Thoracic aorta (tissue), 2 donors: Measurements from ENCODE around the gene PIGN. TPM values are rescaled to one million over a fixed set of nuclear protein-coding genes. Genes with fewer than 3 reads are reported as not detected.

Source experiments
- ATAC-seq: fragments of 150-250 bp; one replicate; pipeline ENCODE4 v1.8.0; 2017; ENCODE audit warnings: low read depth; ENCODE audit not compliant: insufficient number of reproducible peaks, low FRiP score
- DNase-seq: peaks from one replicate; pipeline ENCODE4 v3.0.0-alpha.2; 2020; ENCODE audit warnings: low spot score
- H3K27ac ChIP-seq, 2 donors: fragments of 200-600 bp; sonication (generic); 1 replicate in 1 of 2; 2 replicates in 1 of 2; pipeline ENCODE4 v1.5.1; 2016; ENCODE audit warnings: mild to moderate bottlenecking in 2 of 2, moderate library complexity in 2 of 2
- H3K27me3 ChIP-seq: fragments of 200-600 bp; sonication (generic); replicated peaks from 2 replicates; pipeline ENCODE4 v1.6.0; 2016; ENCODE audit warnings: mild to moderate bottlenecking; ENCODE audit not compliant: insufficient read depth
- H3K36me3 ChIP-seq: fragments of 200-600 bp; sonication (generic); one replicate; pipeline ENCODE4 v1.5.1; 2016
- H3K4me1 ChIP-seq, 2 donors: fragments of 200-600 bp; sonication (generic); 1 replicate in 1 of 2; 2 replicates in 1 of 2; pipeline versions ENCODE4 v1.5.1 to v1.6.0; 2016; ENCODE audit warnings: low read depth in 2 of 2, mild to moderate bottlenecking in 1 of 2; ENCODE audit not compliant: control insufficient read depth in 1 of 2
- H3K4me3 ChIP-seq: fragments of 200-600 bp; sonication (generic); 2 replicates; pipeline ENCODE4 v1.5.1; 2016; ENCODE audit warnings: mild to moderate bottlenecking
- H3K9me3 ChIP-seq: fragments of 200-600 bp; sonication (generic); 2 replicates; pipeline ENCODE4 v1.5.1; 2016
- CTCF ChIP-seq: fragments of 200-600 bp; sonication (generic); IDR thresholded peaks from one replicate; pipeline ENCODE4 v1.5.1; 2019; ENCODE audit warnings: antibody characterized with exemption
- total RNA-seq, 2 donors: library from RNA; depleted of rRNA; stranded (reverse); fragments of >200 nt; gene quantifications; one replicate each; pipeline versions ENCODE4 v1.1.0 to v1.2.3, GENCODE V29; 2016

Gene PIGN
- total RNA-seq, 2 donors from 2014 or later = 24.2 to 31.8 TPM

GRCh38 chr18:62030091-62030985, 156.5 kb downstream of the PIGN start:
- no peak for DNase-seq
- no peaks in the 10 kb centered on the region for H3K36me3 ChIP-seq
- H3K9me3 ChIP-seq = no peaks in the 10 kb centered on the region
- H3K4me3 ChIP-seq = no peak overlapping the region
- no peaks in the 10 kb centered on the region for H3K27me3 ChIP-seq
- H3K4me1 ChIP-seq = peaks cover 0 to 7% of the 10 kb centered on the region in 2 donors
- no peak for TF ChIP-seq CTCF
- ATAC-seq = no peak
- no peak overlapping the region for H3K27ac ChIP-seq

GRCh38 chr18:62028715-62029114, 158.1 kb downstream of the PIGN start:
- Histone ChIP-seq H3K4me3 (no peak overlapping the region), H3K27ac (no peak overlapping the region), H3K27me3 (no peaks in the 10 kb centered on the region), H3K9me3 (no peaks in the 10 kb centered on the region), H3K4me1 (peaks cover 0 to 7% of the 10 kb centered on the region in 2 donors), H3K36me3 (no peaks in the 10 kb centered on the region)
- TF ChIP-seq CTCF = no peak
- ATAC-seq = no peak
- no peak for DNase-seq

GRCh38 chr18:62027914-62028520, 158.8 kb downstream of the PIGN start:
- TF ChIP-seq CTCF = no peak
- Histone ChIP-seq H3K27ac (no peak overlapping the region), H3K27me3 (no peaks in the 10 kb centered on the region), H3K36me3 (no peaks in the 10 kb centered on the region), H3K4me1 (peaks cover 0 to 7% of the 10 kb centered on the region in 2 donors), H3K9me3 (no peaks in the 10 kb centered on the region), H3K4me3 (no peak overlapping the region)
- DNase-seq = no peak
- no peak for ATAC-seq

- Histone ChIP-seq H3K27ac (no peak overlapping the region), H3K4me1 (peaks cover 0 to 7% of the 10 kb centered on the region in 2 donors), H3K27me3 (no peaks in the 10 kb centered on the region), H3K4me3 (no peak overlapping the region), H3K9me3 (no peaks in the 10 kb centered on the region), H3K36me3 (no peaks in the 10 kb centered on the region)
- no peak for ATAC-seq
- DNase-seq = no peak
- TF ChIP-seq CTCF = no peak
Measured at GRCh38 chr18:62026586-62026985, 160.3 kb downstream of the PIGN start.

GRCh38 chr18:62024983-62025382, 161.9 kb downstream of the PIGN start:
- Histone ChIP-seq H3K4me1 (peaks cover 0 to 7% of the 10 kb centered on the region in 2 donors), H3K27ac (no peak overlapping the region), H3K36me3 (no peaks in the 10 kb centered on the region), H3K9me3 (no peaks in the 10 kb centered on the region), H3K4me3 (no peak overlapping the region), H3K27me3 (no peaks in the 10 kb centered on the region)
- DNase-seq (no peak), ATAC-seq (no peak)
- no peak for TF ChIP-seq CTCF
